ENCODE measurements around the gene AKNA. TPM values are rescaled to one million over a fixed set of nuclear protein-coding genes. Genes with fewer than 3 reads are reported as not detected.

AKNA gene
- total RNA-seq, 1 donor from 2014 or later, result 16.0 TPM

- no peak overlapping the region for H3K4me3 Mint-ChIP-seq (ENCODE audit: unreplicated experiment)
- no peaks in the 10 kb centered on the region for H3K36me3 ChIP-seq (ENCODE audit: insufficient read depth, low read length)
- H3K9ac ChIP-seq (ENCODE audit: low read length), result no peak overlapping the region
- H3K27me3 Mint-ChIP-seq (ENCODE audit: low read depth, unreplicated experiment), result peaks cover 5% of the 10 kb centered on the region
- FAIRE-seq (no peak), DNase-seq (ENCODE audit: low read depth) (no peak)
- H3K4me3 ChIP-seq (ENCODE audit: insufficient read depth, low read depth, low read length), result no peak overlapping the region
- no peaks in the 10 kb centered on the region for H3K27me3 ChIP-seq (ENCODE audit: insufficient read depth, low read length)
- H3K36me3 Mint-ChIP-seq (ENCODE audit: low read depth, unreplicated experiment), result peaks cover 9% of the 10 kb centered on the region
- no peak overlapping the region for H3K27ac ChIP-seq (ENCODE audit: low read depth, low read length)
- peaks cover 5% of the 10 kb centered on the region for H3K9me3 Mint-ChIP-seq (ENCODE audit: unreplicated experiment)
- TF ChIP-seq CTCF (IDR thresholded peaks at IDR 0.05; ENCODE audit: insufficient read depth, low read depth, low read length) (no peak), EZH2 (IDR thresholded peaks at IDR 0.05; ENCODE audit: insufficient read depth, low read length) (no peak)
- H3K9me3 ChIP-seq (ENCODE audit: insufficient read depth, low read depth, low read length), result no peaks in the 10 kb centered on the region
- H2AFZ ChIP-seq (ENCODE audit: low read depth, low read length), result no peak overlapping the region
- H3K4me2 ChIP-seq (ENCODE audit: low read length), result no peak overlapping the region
- peaks cover 4% of the 10 kb centered on the region for H3K4me1 Mint-ChIP-seq (ENCODE audit: low read depth, unreplicated experiment)
- no peaks in the 10 kb centered on the region for H4K20me1 ChIP-seq (ENCODE audit: insufficient read depth, low read length)
- no peaks in the 10 kb centered on the region for H3K79me2 ChIP-seq (ENCODE audit: insufficient read depth, low read length)
- H3K27ac Mint-ChIP-seq (ENCODE audit: unreplicated experiment), result no peak overlapping the region
- peaks cover 3% of the 10 kb centered on the region for H3K4me1 ChIP-seq (ENCODE audit: insufficient read depth, low read length)
Observed at GRCh38 chr9:114315723-114316363, 71.9 kb downstream of the AKNA start.

GRCh38 chr9:114314881-114315722 lies 72.7 kb downstream of the AKNA start:
- Mint-ChIP-seq H3K4me3 (ENCODE audit: unreplicated experiment) (no peak overlapping the region), H3K27ac (ENCODE audit: unreplicated experiment) (no peak overlapping the region), H3K36me3 (ENCODE audit: low read depth, unreplicated experiment) (peaks cover 13% of the 10 kb centered on the region), H3K27me3 (ENCODE audit: low read depth, unreplicated experiment) (peaks cover 5% of the 10 kb centered on the region), H3K4me1 (ENCODE audit: low read depth, unreplicated experiment) (peaks cover 4% of the 10 kb centered on the region), H3K9me3 (ENCODE audit: unreplicated experiment) (peaks cover 5% of the 10 kb centered on the region)
- H3K79me2 ChIP-seq (ENCODE audit: insufficient read depth, low read length), result no peaks in the 10 kb centered on the region
- H4K20me1 ChIP-seq (ENCODE audit: insufficient read depth, low read length), result no peaks in the 10 kb centered on the region
- H3K9ac ChIP-seq (ENCODE audit: low read length), result no peak overlapping the region
- DNase-seq (ENCODE audit: low read depth) (no peak), FAIRE-seq (no peak)
- no peak overlapping the region for H3K4me3 ChIP-seq (ENCODE audit: insufficient read depth, low read depth, low read length)
- peaks cover 3% of the 10 kb centered on the region for H3K4me1 ChIP-seq (ENCODE audit: insufficient read depth, low read length)
- H3K9me3 ChIP-seq (ENCODE audit: insufficient read depth, low read depth, low read length), result no peaks in the 10 kb centered on the region
- H3K36me3 ChIP-seq (ENCODE audit: insufficient read depth, low read length), result no peaks in the 10 kb centered on the region
- H2AFZ ChIP-seq (ENCODE audit: low read depth, low read length), result no peak overlapping the region
- H3K27ac ChIP-seq (ENCODE audit: low read depth, low read length), result no peak overlapping the region
- no peak overlapping the region for H3K4me2 ChIP-seq (ENCODE audit: low read length)
- TF ChIP-seq EZH2 (IDR thresholded peaks at IDR 0.05; ENCODE audit: insufficient read depth, low read length), result no peak
- H3K27me3 ChIP-seq (ENCODE audit: insufficient read depth, low read length), result no peaks in the 10 kb centered on the region

- no peak overlapping the region for H2AFZ ChIP-seq (ENCODE audit: low read depth, low read length)
Observed at GRCh38 chr9:114314256-114314867, 73.4 kb downstream of the AKNA start.

More at GRCh38 chr9:114314256-114314867, 73.4 kb downstream of the AKNA start:
- DNase-seq (ENCODE audit: low read depth), result no peak
- Histone ChIP-seq H3K4me3 (ENCODE audit: insufficient read depth, low read depth, low read length) (no peak overlapping the region), H3K9me3 (ENCODE audit: insufficient read depth, low read depth, low read length) (no peaks in the 10 kb centered on the region), H3K4me2 (ENCODE audit: low read length) (no peak overlapping the region), H3K27ac (ENCODE audit: low read depth, low read length) (no peak overlapping the region), H3K4me1 (ENCODE audit: insufficient read depth, low read length) (peaks cover 3% of the 10 kb centered on the region), H3K79me2 (ENCODE audit: insufficient read depth, low read length) (no peaks in the 10 kb centered on the region), H3K9ac (ENCODE audit: low read length) (no peak overlapping the region), H4K20me1 (ENCODE audit: insufficient read depth, low read length) (no peaks in the 10 kb centered on the region), H3K36me3 (ENCODE audit: insufficient read depth, low read length) (no peaks in the 10 kb centered on the region), H3K27me3 (ENCODE audit: insufficient read depth, low read length) (no peaks in the 10 kb centered on the region)
- no peak for TF ChIP-seq CTCF (IDR thresholded peaks at IDR 0.05; ENCODE audit: insufficient read depth, low read depth, low read length)
- TF ChIP-seq EZH2 (IDR thresholded peaks at IDR 0.05; ENCODE audit: insufficient read depth, low read length), result no peak
- Mint-ChIP-seq H3K36me3 (ENCODE audit: low read depth, unreplicated experiment) (peaks cover 13% of the 10 kb centered on the region), H3K4me3 (ENCODE audit: unreplicated experiment) (no peak overlapping the region), H3K27ac (ENCODE audit: unreplicated experiment) (no peak overlapping the region), H3K9me3 (ENCODE audit: unreplicated experiment) (peaks cover 5% of the 10 kb centered on the region), H3K27me3 (ENCODE audit: low read depth, unreplicated experiment) (peaks cover 5% of the 10 kb centered on the region), H3K4me1 (ENCODE audit: low read depth, unreplicated experiment) (peaks cover 4% of the 10 kb centered on the region)
- no peak for FAIRE-seq
